Measurements from ENCODE around the gene ITGA2. TPM values are rescaled to one million over a fixed set of nuclear protein-coding genes. Genes with fewer than 3 reads are reported as not detected.

Gene ITGA2
- total RNA-seq, 4 donors from 2014 or later: 1.5 to 10.1 (median 8.7) TPM

- in situ Hi-C loops (cut with MboI; ENCODE audit: low pct_ligation_motif_present in 1 of 4, low pct_unique_long_range_greater_than_20kb in 1 of 4, low sequenced_read_pairs in 3 of 4) (no loop called here), intact Hi-C loops (cut with DNase I; ENCODE audit: low total_unique reads) (no loop called here)
- TF ChIP-seq CTCF (IDR thresholded peaks at IDR 0.05): no peak
- no peak for TF ChIP-seq POLR2AphosphoS5 (IDR thresholded peaks at IDR 0.05)
- no peak for TF ChIP-seq EP300 (IDR thresholded peaks at IDR 0.05; ENCODE audit: low read depth)
- TF ChIP-seq POLR2A (IDR thresholded peaks at IDR 0.05): no peak
- Histone ChIP-seq H3K27me3 (no peaks in the 10 kb centered on the region), H3K4me3 (no peak overlapping the region), H3K27ac (no peak overlapping the region), H3K4me1 (peaks cover 0 to 35% (median 16%) of the 10 kb centered on the region in 4 donors), H3K9me3 (no peaks in the 10 kb centered on the region), H3K36me3 (no peaks in the 10 kb centered on the region)
- no peak for DNase-seq
- WGBS, 2 donors (ENCODE audit: low coverage in 1 of 2): 89 to 95% methylated on average over 1 of the region's 1 CpG
Measured at GRCh38 chr5:52995095-52995494, 5.9 kb downstream of the ITGA2 start.

DNA sequence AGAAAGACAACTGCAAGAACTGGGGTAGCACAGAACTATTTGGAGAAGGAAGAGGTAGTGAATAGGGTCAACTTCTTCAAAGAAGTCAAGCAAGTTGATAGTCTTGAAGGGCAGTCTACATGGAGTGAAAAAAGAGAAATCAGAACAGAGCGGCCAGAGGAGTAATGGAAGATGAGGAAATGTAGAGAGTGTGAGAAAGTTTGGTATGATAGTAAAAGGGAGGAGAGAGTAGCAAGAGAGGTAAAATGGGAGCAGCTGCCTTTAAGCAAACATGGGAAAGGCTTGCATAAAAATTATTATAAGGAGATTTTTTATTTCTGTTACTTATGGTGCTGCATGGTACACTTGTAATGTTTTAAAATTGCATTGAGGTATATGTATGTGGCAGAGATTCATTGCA lies 6.8 kb downstream of the ITGA2 start:
- Histone ChIP-seq H3K36me3 (no peaks in the 10 kb centered on the region), H3K4me1 (peaks cover 0 to 27% (median 13%) of the 10 kb centered on the region in 4 donors), H3K27ac (no peak overlapping the region), H3K27me3 (no peaks in the 10 kb centered on the region), H3K4me3 (no peak overlapping the region), H3K9me3 (no peaks in the 10 kb centered on the region)
- intact Hi-C loops (cut with DNase I; ENCODE audit: low total_unique reads) (no loop called here), in situ Hi-C loops (cut with MboI; ENCODE audit: low pct_ligation_motif_present in 1 of 4, low pct_unique_long_range_greater_than_20kb in 1 of 4, low sequenced_read_pairs in 3 of 4) (no loop called here)
- DNase-seq: no peak
- 75 to 85% methylated on average over 1 of the region's 1 CpG for WGBS, 2 donors (ENCODE audit: low coverage in 1 of 2)
- TF ChIP-seq CTCF (IDR thresholded peaks at IDR 0.05) (no peak), EP300 (IDR thresholded peaks at IDR 0.05; ENCODE audit: low read depth) (no peak), POLR2AphosphoS5 (IDR thresholded peaks at IDR 0.05) (no peak), POLR2A (IDR thresholded peaks at IDR 0.05) (no peak)

GRCh38 chr5:52996979-52997378 lies 7.8 kb downstream of the ITGA2 start:
- Histone ChIP-seq H3K4me1 (peaks cover 0 to 21% (median 12%) of the 10 kb centered on the region in 4 donors), H3K27ac (peak overlapping the region; percentile 30 to 65 (median 56)), H3K36me3 (no peaks in the 10 kb centered on the region), H3K9me3 (no peaks in the 10 kb centered on the region), H3K4me3 (no peak overlapping the region), H3K27me3 (no peaks in the 10 kb centered on the region)
- intact Hi-C loops (cut with DNase I; ENCODE audit: low total_unique reads) (no loop called here), in situ Hi-C loops (cut with MboI; ENCODE audit: low pct_ligation_motif_present in 1 of 4, low pct_unique_long_range_greater_than_20kb in 1 of 4, low sequenced_read_pairs in 3 of 4) (no loop called here)
- 24 to 53% methylated on average over 1 of the region's 1 CpG for WGBS, 2 donors (ENCODE audit: low coverage in 1 of 2)
- no peak for DNase-seq
- no peak for TF ChIP-seq EP300 (IDR thresholded peaks at IDR 0.05; ENCODE audit: low read depth)
- no peak for TF ChIP-seq CTCF (IDR thresholded peaks at IDR 0.05)
- no peak for TF ChIP-seq POLR2AphosphoS5 (IDR thresholded peaks at IDR 0.05)
- no peak for TF ChIP-seq POLR2A (IDR thresholded peaks at IDR 0.05)

GRCh38 chr5:52997424-52997823 lies 8.3 kb downstream of the ITGA2 start:
- intact Hi-C loops (cut with DNase I; ENCODE audit: low total_unique reads): no loop called here
- TF ChIP-seq POLR2A (IDR thresholded peaks at IDR 0.05) (no peak), POLR2AphosphoS5 (IDR thresholded peaks at IDR 0.05) (no peak), CTCF (IDR thresholded peaks at IDR 0.05) (no peak), EP300 (IDR thresholded peaks at IDR 0.05; ENCODE audit: low read depth) (no peak)
- H3K9me3 ChIP-seq: no peaks in the 10 kb centered on the region
- no peak overlapping the region for H3K4me3 ChIP-seq
- 10 to 49% methylated on average over 5 to 6 of the region's 6 CpGs for WGBS, 2 donors (ENCODE audit: low coverage in 1 of 2)
- no peaks in the 10 kb centered on the region for H3K27me3 ChIP-seq
- peaks cover 0 to 21% (median 12%) of the 10 kb centered on the region in 4 donors for H3K4me1 ChIP-seq
- no peaks in the 10 kb centered on the region for H3K36me3 ChIP-seq
- in situ Hi-C loops (cut with MboI; ENCODE audit: low pct_ligation_motif_present in 1 of 4, low pct_unique_long_range_greater_than_20kb in 1 of 4, low sequenced_read_pairs in 3 of 4): no loop called here
- DNase-seq: no peak
- H3K27ac ChIP-seq: peak overlapping the region; percentile 30 to 65 (median 56)
